Activated T-cell treated with anti-CD3 and anti-CD28 coated beads for 48 hours (primary cell): ENCODE data around the gene FANCG.

Experiments used
- DNase-seq: peaks from one replicate; pipeline ENCODE4 v3.0.0-alpha.2; 2020; ENCODE audit warnings: low read depth

Gene FANCG

GRCh38 chr9:35079426-35080341 is at the start of gene FANCG:
FANCG (minus strand) TSS chr9:35079942; CDS start chr9:35079524, 418 bp downstream.
- peak; percentile 83 for DNase-seq

GRCh38 chr9:35116898-35117551 is 37.3 kb upstream of the FANCG start:
- peak; percentile 74 for DNase-seq

- no peak for DNase-seq
These were observed 36.8 kb upstream of the FANCG start for GRCh38 chr9:35116539-35116897.

- peak; percentile 91 for DNase-seq
These were observed 36.2 kb upstream of the FANCG start, which contains the start of gene ATOSB for GRCh38 chr9:35115680-35116538. ATOSB (minus strand) TSS chr9:35115862; CDS start chr9:35108274, 7,588 bp downstream.

- peak; percentile 17 for DNase-seq
These were observed 35.3 kb upstream of the FANCG start for GRCh38 chr9:35114840-35115628.

GRCh38 chr9:35114113-35114839 is 34.5 kb upstream of the FANCG start:
- peak; percentile 44 for DNase-seq

- DNase-seq = no peak
These were observed 32.7 kb upstream of the FANCG start for GRCh38 chr9:35112257-35113020.

GRCh38 chr9:35111001-35111933 is 31.5 kb upstream of the FANCG start:
- peak; percentile 95 for DNase-seq

- no peak for DNase-seq
These were observed 30.6 kb upstream of the FANCG start for GRCh38 chr9:35110327-35110761.

- DNase-seq = no peak
These were observed 29.3 kb upstream of the FANCG start for GRCh38 chr9:35108946-35109575.

GRCh38 chr9:35108461-35108860 is 28.7 kb upstream of the FANCG start:
- DNase-seq = no peak

- no peak for DNase-seq
These were observed 27.9 kb upstream of the FANCG start for GRCh38 chr9:35107297-35108290.

GRCh38 chr9:35106343-35106730 is 26.6 kb upstream of the FANCG start:
- no peak for DNase-seq

- no peak for DNase-seq
These were observed 26.0 kb upstream of the FANCG start for GRCh38 chr9:35105571-35106342.

GRCh38 chr9:35105126-35105525 is 25.4 kb upstream of the FANCG start:
- no peak for DNase-seq

- DNase-seq = no peak
These were observed 24.8 kb upstream of the FANCG start for GRCh38 chr9:35104586-35104985.
